Gastroesophageal sphincter (tissue), 2 donors: ENCODE data around the gene CHST3.

ENCODE experiments used
- EP300 ChIP-seq: sonication (generic); formaldehyde crosslinking; IDR thresholded peaks from one replicate; pipeline ENCODE4 v1.6.1; 2017; ENCODE audit warnings: antibody characterized with exemption, mild to moderate bottlenecking
- POLR2AphosphoS5 ChIP-seq: sonication (generic); formaldehyde crosslinking; IDR thresholded peaks from one replicate; pipeline ENCODE4 v1.6.1; 2017; ENCODE audit warnings: antibody characterized with exemption

DNA sequence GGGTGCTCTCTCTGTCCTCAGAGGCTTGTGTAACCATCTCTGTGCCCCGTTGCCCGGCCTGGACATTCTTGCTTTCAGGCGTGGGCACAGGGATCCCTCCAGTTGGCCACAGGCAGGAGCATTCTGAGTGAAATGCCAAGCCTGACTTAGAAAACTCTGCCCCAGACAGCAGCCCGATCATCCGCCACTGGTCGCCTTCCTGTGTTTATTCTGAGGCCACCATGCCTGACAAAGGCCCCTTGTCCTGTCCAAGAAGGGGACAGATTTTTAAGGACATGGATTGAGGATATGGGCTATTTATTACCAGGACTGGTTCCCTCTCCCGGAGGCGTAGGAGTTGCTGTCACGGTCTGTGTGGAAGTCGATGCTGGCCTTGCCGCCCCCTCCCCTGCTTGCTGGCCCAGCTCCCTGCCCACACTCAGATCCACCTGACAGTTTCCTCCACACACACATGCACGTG is 69.9 kb downstream of the CHST3 start:
- TF ChIP-seq EP300 = no peak
- TF ChIP-seq POLR2AphosphoS5 = no peak
